Measurements from ENCODE around the gene TMEM80. TPM values are rescaled to one million over a fixed set of nuclear protein-coding genes. Genes with fewer than 3 reads are reported as not detected.

TMEM80 gene
- total and polyA plus RNA-seq, 2 of the 8 experiments (the other 6 are each of a cell fraction or from before 2014, with no cell fraction given), result 8.0 to 16.3 TPM

DNA sequence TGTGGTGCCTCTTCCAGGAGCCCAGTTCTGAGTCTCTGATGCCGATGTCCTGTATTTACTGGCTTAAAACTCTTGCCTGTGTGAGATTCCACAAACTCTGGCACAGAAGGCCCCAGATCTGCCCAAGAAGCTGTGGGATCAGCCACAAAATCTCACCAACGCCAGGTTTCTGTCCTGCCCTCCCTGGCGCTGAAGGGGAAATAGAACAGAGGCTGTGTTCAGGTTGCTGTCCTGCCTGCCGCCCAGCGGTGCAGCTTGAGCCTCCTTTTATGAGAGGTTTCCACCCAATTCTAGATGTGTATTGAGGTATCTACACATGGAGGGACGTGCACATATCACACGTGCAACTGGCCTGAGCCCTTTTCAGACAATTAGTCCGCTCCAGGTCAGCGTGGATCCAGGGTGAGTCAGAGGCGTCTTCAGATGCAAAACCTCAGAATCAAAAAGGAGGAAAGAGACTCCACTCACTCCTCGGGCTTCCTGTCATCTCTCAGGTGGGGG is 2.2 kb downstream of the TMEM80 start:
- DNase-seq (ENCODE audit: low read depth in 1 of 2, low spot score in 2 of 2), result no peak

More for the DNA sequence above, 2.2 kb downstream of the TMEM80 start:
- H3K27me3 ChIP-seq (replicated peaks in 1 of 4; ENCODE audit: control insufficient read depth in 3 of 4, extremely low read depth in 1 of 4, insufficient read depth in 3 of 4, low read length in 3 of 4), result no peaks in the 10 kb centered on the region
- no peak overlapping the region for H2BK120ac ChIP-seq (replicated peaks; ENCODE audit: low read depth, low read length)
- H3K27ac ChIP-seq (ENCODE audit: low read depth, low read length), result no peak overlapping the region
- no peak overlapping the region for H4K8ac ChIP-seq (ENCODE audit: extremely low read depth, insufficient read depth, low read length)
- H4K91ac ChIP-seq (replicated peaks; ENCODE audit: insufficient read length, low read length), result no peak overlapping the region
- H2BK20ac ChIP-seq (ENCODE audit: low read length), result no peak overlapping the region
- peaks cover 7% of the 10 kb centered on the region; the same call in 1 of the 2 replicates for H3K23me2 ChIP-seq (ENCODE audit: low read depth, low read length)
- ChIA-PET CTCF (ENCODE audit: partially characterized antibody) (interaction anchor here (1.0 to 4.9 kb wide), 14 partner anchors 8 to 66 kb away, joined by 3 to 37 read pairs (median 5); partner anchors contain the start of gene EPS8L2), POLR2A (ENCODE audit: partially characterized antibody) (interaction anchor here (0.6 to 3.2 kb wide), 11 partner anchors 11 to 67 kb away, joined by 3 to 16 read pairs (median 3); partner anchors contain the start of gene TALDO1)
- no peak overlapping the region; the same call in 1 of the 2 replicates for H3K18ac ChIP-seq (ENCODE audit: extremely low read depth, low read length)
- peaks cover 0 to 27% (median 11%) of the 10 kb centered on the region in 4 experiments; a peak in 6 of 7 replicates for H3K4me1 ChIP-seq (replicated peaks in 1 of 4; ENCODE audit: control insufficient read depth in 3 of 4, insufficient read depth in 4 of 4, low read length in 3 of 4)
- H4K20me1 ChIP-seq (replicated peaks in 1 of 2; ENCODE audit: control insufficient read depth in 1 of 2, insufficient read depth in 2 of 2, low read length in 2 of 2), result peaks cover 4 to 8% of the 10 kb centered on the region in 2 experiments
- H3K36me3 ChIP-seq (ENCODE audit: control insufficient read depth in 2 of 4, insufficient read depth in 4 of 4, low read length in 3 of 4), result no peaks in the 10 kb centered on the region
- H3K23ac ChIP-seq (ENCODE audit: insufficient read length), result no peak overlapping the region
- peaks cover 0 to 2% of the 10 kb centered on the region in 2 experiments; a peak in 1 of 4 replicates for H3K9me3 ChIP-seq (ENCODE audit: insufficient read depth in 2 of 2, low read depth in 1 of 2, low read length in 1 of 2)
- peak overlapping the region in 1 of 4 experiments; percentile 6; a peak in 1 of 7 replicates for H3K9ac ChIP-seq (replicated peaks in 1 of 4; ENCODE audit: extremely low read depth in 1 of 4, low read depth in 3 of 4, low read length in 3 of 4)
- peaks cover 5 to 14% of the 10 kb centered on the region in 2 experiments; a peak in 3 of 4 replicates for H3K79me2 ChIP-seq (ENCODE audit: control insufficient read depth in 1 of 2, insufficient read depth in 2 of 2, low read length in 2 of 2)
- no peak overlapping the region for H3K56ac ChIP-seq (replicated peaks; ENCODE audit: insufficient read length, low read depth, low read length)
- H3K79me1 ChIP-seq (ENCODE audit: low read depth, low read length), result 0 out of 2 replicates have a peak, but pooled peaks cover 2% of the 10 kb centered on the region
- H3K4me3 ChIP-seq (ENCODE audit: extremely low read depth in 1 of 4, insufficient read depth in 2 of 4, low read depth in 3 of 4, low read length in 4 of 4), result no peak overlapping the region
- H3K4me2 ChIP-seq (ENCODE audit: insufficient read depth in 1 of 2, low read depth in 2 of 2, low read length in 2 of 2), result peak overlapping the region in 1 of 2 experiments; percentile 30; a peak in 1 of 4 replicates
- peak overlapping the region; percentile 16; the same call in 1 of the 2 replicates for H2BK5ac ChIP-seq (ENCODE audit: low read depth, low read length)
- H2BK15ac ChIP-seq (ENCODE audit: low read length), result no peak overlapping the region
- TF ChIP-seq TAF1 (IDR thresholded peaks at IDR 0.05; ENCODE audit: low read depth, low read length), result no peak
- TF ChIP-seq MAFK (IDR thresholded peaks at IDR 0.05; ENCODE audit: low read depth, low read length), result no peak
- no peak for TF ChIP-seq POLR2A (IDR thresholded peaks at IDR 0.05; ENCODE audit: control extremely low read depth in 1 of 2, low read depth in 2 of 2, low read length in 2 of 2)
- no peak for TF ChIP-seq CEBPB (IDR thresholded peaks at IDR 0.05; ENCODE audit: low read depth, low read length)
- no peak for TF ChIP-seq CBX5 (IDR thresholded peaks at IDR 0.05; ENCODE audit: low read depth, low read length)
- no peak for TF ChIP-seq TAF7 (optimal IDR thresholded peaks at IDR 0.05; ENCODE audit: borderline replicate concordance, low read depth, low read length)
- no peak overlapping the region for H2AFZ ChIP-seq (ENCODE audit: low read length)
- H3K14ac ChIP-seq (ENCODE audit: insufficient read length), result no peak overlapping the region
- H4K5ac ChIP-seq (ENCODE audit: insufficient read length, low read depth, low read length), result no peak overlapping the region
- no peak overlapping the region for H2BK12ac ChIP-seq (ENCODE audit: low read depth, low read length)
- FAIRE-seq, result no peak
- no peak overlapping the region for H3K4ac ChIP-seq (replicated peaks; ENCODE audit: insufficient read length, low read depth, low read length)
- H2AK5ac ChIP-seq (ENCODE audit: low read depth, low read length), result no peak overlapping the region
- WGBS, 2 experiments (ENCODE audit: extremely low coverage in 1 of 2, insufficient coverage in 1 of 2, insufficient read length in 1 of 2, insufficient replicate concordance in 2 of 2, low coverage in 1 of 2, low lambda C conversion rate in 2 of 2, missing lambda C conversion rate in 1 of 2), result 71% methylated on average over 11 of the region's 11 CpGs; no CpG with 5 or more reads in 1 of the 2 experiments
